Measurements from ENCODE around the gene MAPK8IP2.

The MAPK8IP2 gene

DNA sequence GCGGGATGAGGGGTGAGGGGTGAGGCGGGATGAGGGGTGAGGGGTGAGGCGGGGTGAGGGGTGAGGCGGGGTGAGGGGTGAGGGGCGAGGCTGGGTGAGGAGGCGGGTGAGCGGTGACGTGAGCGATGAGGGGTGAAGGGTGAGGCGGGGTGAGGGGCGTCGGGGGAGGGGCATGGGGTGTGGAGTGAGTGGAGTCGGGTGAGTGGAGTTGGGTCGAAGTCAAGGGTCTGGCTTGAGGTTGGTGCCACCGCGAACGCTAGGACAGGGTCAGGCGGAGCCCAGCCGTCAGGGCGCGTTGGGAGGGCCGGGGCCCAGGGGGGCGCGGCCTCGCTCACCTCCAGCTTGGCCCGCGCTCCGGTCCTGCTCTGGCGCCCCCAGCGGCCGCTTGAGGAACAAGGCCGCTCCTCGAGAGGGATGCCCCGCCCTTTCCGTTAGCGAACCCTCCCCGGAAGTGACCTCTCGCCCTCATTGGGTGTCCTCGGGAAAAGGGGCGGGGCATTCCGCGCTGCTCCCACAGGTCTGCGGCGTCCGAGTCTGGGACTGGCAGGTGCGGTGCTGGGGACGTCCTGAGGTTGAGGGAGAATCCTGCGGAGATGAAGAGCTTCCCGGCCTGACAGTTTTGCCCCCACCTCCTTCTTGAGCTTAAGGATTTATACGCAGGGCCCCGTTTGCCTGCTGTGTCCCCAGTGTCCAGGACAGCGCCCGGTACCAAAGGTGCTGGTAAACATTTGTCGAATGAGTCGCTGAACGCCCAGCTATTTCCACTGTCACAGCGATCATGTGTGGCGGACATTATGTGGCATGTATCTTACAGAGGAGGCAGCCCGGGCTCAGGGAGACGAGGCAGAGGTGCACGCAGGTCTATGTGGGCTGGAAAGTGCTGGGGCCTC, 37.8 kb upstream of the MAPK8IP2 start, which contains the start of gene SYCE3:
Gene SYCE3, minus strand, starts transcription at position 397 of the 890 bp plus-strand sequence. CDS start 6,514 bp downstream, outside the sequence.
- Histone ChIP-seq H3K4me2 (ENCODE audit: low read depth, low read length, poor library complexity, severe bottlenecking) (peak within 1 kb of the TSS; percentile 75), H3F3A (ENCODE audit: insufficient read depth) (peaks cover 3% of the 10 kb centered on the region; the same call in 1 of the 2 replicates), H2AFZ (ENCODE audit: low read depth, low read length, severe bottlenecking) (peak within 1 kb of the TSS; percentile 78), H3K27ac (ENCODE audit: low read depth, low read length) (no peak within 1 kb of the TSS), H3K9me2 (replicated peaks; ENCODE audit: insufficient read depth, low read length) (no peaks in the 10 kb centered on the region), H3K4me3 (ENCODE audit: insufficient read depth, low read length, poor library complexity, severe bottlenecking) (peak within 1 kb of the TSS; percentile 50), H3K9ac (ENCODE audit: low read length) (peak within 1 kb of the TSS; percentile 58), H3K79me2 (ENCODE audit: insufficient read depth, low read length) (no peaks in the 10 kb centered on the region), H3K36me3 (ENCODE audit: low read length) (no peaks in the 10 kb centered on the region; the same call in 1 of the 2 replicates), H3K27me3 (ENCODE audit: low read length) (no peaks in the 10 kb centered on the region), H3K9me3 (ENCODE audit: insufficient read depth, low read length) (no peaks in the 10 kb centered on the region), H4K20me1 (ENCODE audit: low read depth, low read length) (no peaks in the 10 kb centered on the region)
- TF ChIP-seq, protein P1, sequence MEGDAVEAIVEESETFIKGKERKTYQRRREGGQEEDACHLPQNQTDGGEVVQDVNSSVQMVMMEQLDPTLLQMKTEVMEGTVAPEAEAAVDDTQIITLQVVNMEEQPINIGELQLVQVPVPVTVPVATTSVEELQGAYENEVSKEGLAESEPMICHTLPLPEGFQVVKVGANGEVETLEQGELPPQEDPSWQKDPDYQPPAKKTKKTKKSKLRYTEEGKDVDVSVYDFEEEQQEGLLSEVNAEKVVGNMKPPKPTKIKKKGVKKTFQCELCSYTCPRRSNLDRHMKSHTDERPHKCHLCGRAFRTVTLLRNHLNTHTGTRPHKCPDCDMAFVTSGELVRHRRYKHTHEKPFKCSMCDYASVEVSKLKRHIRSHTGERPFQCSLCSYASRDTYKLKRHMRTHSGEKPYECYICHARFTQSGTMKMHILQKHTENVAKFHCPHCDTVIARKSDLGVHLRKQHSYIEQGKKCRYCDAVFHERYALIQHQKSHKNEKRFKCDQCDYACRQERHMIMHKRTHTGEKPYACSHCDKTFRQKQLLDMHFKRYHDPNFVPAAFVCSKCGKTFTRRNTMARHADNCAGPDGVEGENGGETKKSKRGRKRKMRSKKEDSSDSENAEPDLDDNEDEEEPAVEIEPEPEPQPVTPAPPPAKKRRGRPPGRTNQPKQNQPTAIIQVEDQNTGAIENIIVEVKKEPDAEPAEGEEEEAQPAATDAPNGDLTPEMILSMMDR (IDR thresholded peaks at IDR 0.05; ENCODE audit: insufficient read depth, low read length, poor library complexity, severe bottlenecking) = peak; percentile 71
- no peak for TF ChIP-seq EZH2phosphoT487 (conservative IDR thresholded peaks at IDR 0.05; ENCODE audit: low read length)

DNA sequence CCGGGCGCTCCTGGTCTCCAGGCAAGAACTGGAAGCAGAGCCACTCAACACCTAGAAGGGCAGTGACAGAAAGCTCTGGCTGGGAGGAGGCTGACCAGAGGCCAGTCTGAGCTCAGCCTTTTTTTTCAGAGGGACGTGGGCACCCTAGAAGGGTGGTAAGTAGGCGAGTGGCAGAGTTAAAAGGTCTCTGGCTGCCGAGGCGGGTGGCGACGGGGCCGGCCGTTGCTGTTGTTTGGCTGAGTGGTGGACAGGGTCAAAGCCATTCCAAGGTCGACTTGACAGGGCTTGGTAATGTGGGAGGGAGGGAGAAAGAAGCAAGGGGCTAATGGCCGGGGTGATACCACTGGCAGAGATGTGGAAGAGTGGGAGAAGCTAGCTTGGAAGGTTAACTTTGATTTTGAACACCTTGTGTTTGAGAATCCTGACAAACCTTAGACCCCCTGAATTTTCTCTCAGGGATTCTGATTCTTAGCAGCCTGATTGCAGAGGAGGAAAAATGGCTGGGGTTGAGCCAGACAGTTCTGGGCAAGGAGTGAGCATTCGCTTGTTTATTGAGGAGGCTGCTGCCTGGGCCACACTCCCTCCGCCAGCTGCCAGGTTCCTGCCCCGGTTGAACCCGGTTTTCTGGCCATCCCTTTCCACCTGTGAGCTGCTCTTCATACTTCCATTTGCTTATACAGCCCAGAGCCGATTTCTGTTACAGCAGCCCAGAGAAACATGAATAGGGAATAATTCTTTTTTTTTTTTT, 37.0 kb upstream of the MAPK8IP2 start:
- H3F3A ChIP-seq (ENCODE audit: insufficient read depth) = peaks cover 3% of the 10 kb centered on the region; the same call in 1 of the 2 replicates
- peak overlapping the region; percentile 58 for H3K9ac ChIP-seq (ENCODE audit: low read length)
- peak overlapping the region; percentile 50 for H3K4me3 ChIP-seq (ENCODE audit: insufficient read depth, low read length, poor library complexity, severe bottlenecking)
- no peak overlapping the region for H3K27ac ChIP-seq (ENCODE audit: low read depth, low read length)
- H3K79me2 ChIP-seq (ENCODE audit: insufficient read depth, low read length) = no peaks in the 10 kb centered on the region
- no peaks in the 10 kb centered on the region for H3K9me3 ChIP-seq (ENCODE audit: insufficient read depth, low read length)
- peak overlapping the region; percentile 75 for H3K4me2 ChIP-seq (ENCODE audit: low read depth, low read length, poor library complexity, severe bottlenecking)
- TF ChIP-seq, protein P1 (IDR thresholded peaks at IDR 0.05; ENCODE audit: insufficient read depth, low read length, poor library complexity, severe bottlenecking) = no peak
- TF ChIP-seq EZH2phosphoT487 (conservative IDR thresholded peaks at IDR 0.05; ENCODE audit: low read length) = no peak
- H3K9me2 ChIP-seq (replicated peaks; ENCODE audit: insufficient read depth, low read length) = no peaks in the 10 kb centered on the region
- H3K27me3 ChIP-seq (ENCODE audit: low read length) = no peaks in the 10 kb centered on the region
- H2AFZ ChIP-seq (ENCODE audit: low read depth, low read length, severe bottlenecking) = peak overlapping the region; percentile 78
- H3K36me3 ChIP-seq (ENCODE audit: low read length) = no peaks in the 10 kb centered on the region; the same call in 1 of the 2 replicates
- no peaks in the 10 kb centered on the region for H4K20me1 ChIP-seq (ENCODE audit: low read depth, low read length)

DNA sequence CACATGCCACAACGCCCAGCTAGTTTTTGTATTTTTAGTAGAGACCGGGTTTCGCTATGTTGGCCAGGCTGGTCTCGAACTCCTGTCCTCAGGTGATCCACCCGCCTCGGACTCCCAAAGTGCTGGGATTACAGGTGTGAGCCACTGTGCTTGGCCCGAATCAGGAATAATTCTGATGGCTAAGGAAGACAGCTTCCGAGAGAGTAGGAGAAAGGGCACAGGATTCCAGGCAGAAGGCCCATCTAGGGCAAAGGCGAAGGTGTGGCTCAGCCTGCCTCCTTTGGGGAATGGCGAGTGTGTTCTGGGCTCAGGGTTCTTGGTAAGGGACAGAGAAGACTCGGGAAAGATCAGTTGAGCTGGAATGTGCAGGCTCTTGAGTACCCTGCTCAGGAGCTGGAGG, 36.3 kb upstream of the MAPK8IP2 start:
- no peaks in the 10 kb centered on the region for H3K79me2 ChIP-seq (ENCODE audit: insufficient read depth, low read length)
- H3K27me3 ChIP-seq (ENCODE audit: low read length) = no peaks in the 10 kb centered on the region
- no peak overlapping the region for H3K27ac ChIP-seq (ENCODE audit: low read depth, low read length)
- no peak overlapping the region for H2AFZ ChIP-seq (ENCODE audit: low read depth, low read length, severe bottlenecking)
- peaks cover 3% of the 10 kb centered on the region; the same call in 1 of the 2 replicates for H3F3A ChIP-seq (ENCODE audit: insufficient read depth)
- H3K9me3 ChIP-seq (ENCODE audit: insufficient read depth, low read length) = no peaks in the 10 kb centered on the region
- peaks cover 4% of the 10 kb centered on the region; the same call in 1 of the 2 replicates for H3K36me3 ChIP-seq (ENCODE audit: low read length)
- no peak for TF ChIP-seq EZH2phosphoT487 (conservative IDR thresholded peaks at IDR 0.05; ENCODE audit: low read length)
- TF ChIP-seq, protein P1 (IDR thresholded peaks at IDR 0.05; ENCODE audit: insufficient read depth, low read length, poor library complexity, severe bottlenecking) = no peak
- no peak overlapping the region for H3K4me3 ChIP-seq (ENCODE audit: insufficient read depth, low read length, poor library complexity, severe bottlenecking)
- H3K4me2 ChIP-seq (ENCODE audit: low read depth, low read length, poor library complexity, severe bottlenecking) = no peak overlapping the region
- H4K20me1 ChIP-seq (ENCODE audit: low read depth, low read length) = no peaks in the 10 kb centered on the region
- H3K9me2 ChIP-seq (replicated peaks; ENCODE audit: insufficient read depth, low read length) = no peaks in the 10 kb centered on the region
- no peak overlapping the region for H3K9ac ChIP-seq (ENCODE audit: low read length)
